ENCODE results near the gene KCNAB1.

The KCNAB1 gene

GRCh38 chr3:156455839-156456238 lies 335.5 kb downstream of the KCNAB1 start:
- DNase-seq (ENCODE audit: low read depth): no peak

- no peak for DNase-seq (ENCODE audit: low read depth)
Observed at GRCh38 chr3:156456771-156457224, 336.4 kb downstream of the KCNAB1 start.

GRCh38 chr3:156459434-156459833 lies 339.1 kb downstream of the KCNAB1 start:
- DNase-seq (ENCODE audit: low read depth): no peak

GRCh38 chr3:156460206-156460611 lies 339.8 kb downstream of the KCNAB1 start:
- no peak for DNase-seq (ENCODE audit: low read depth)

- no peak for DNase-seq (ENCODE audit: low read depth)
Observed at GRCh38 chr3:156461889-156462288, 341.5 kb downstream of the KCNAB1 start.

GRCh38 chr3:156463123-156463522 lies 342.7 kb downstream of the KCNAB1 start:
- no peak for DNase-seq (ENCODE audit: low read depth)

- DNase-seq (ENCODE audit: low read depth): no peak
Observed at GRCh38 chr3:156465194-156465593, 344.8 kb downstream of the KCNAB1 start.

GRCh38 chr3:156469456-156469855 lies 349.1 kb downstream of the KCNAB1 start:
- no peak for DNase-seq (ENCODE audit: low read depth)

GRCh38 chr3:156471431-156471830 lies 351.1 kb downstream of the KCNAB1 start:
- no peak for DNase-seq (ENCODE audit: low read depth)

- no peak for DNase-seq (ENCODE audit: low read depth)
Observed at GRCh38 chr3:156472150-156472549, 351.8 kb downstream of the KCNAB1 start.

- no peak for DNase-seq (ENCODE audit: low read depth)
Observed at GRCh38 chr3:156472684-156473083, 352.3 kb downstream of the KCNAB1 start.

- no peak for DNase-seq (ENCODE audit: low read depth)
Observed at GRCh38 chr3:156473341-156473740, 353.0 kb downstream of the KCNAB1 start.

- DNase-seq (ENCODE audit: low read depth): no peak
Observed at GRCh38 chr3:156474560-156475389, 354.4 kb downstream of the KCNAB1 start.

GRCh38 chr3:156477323-156477722 lies 356.9 kb downstream of the KCNAB1 start:
- DNase-seq (ENCODE audit: low read depth): peak; percentile 63

- DNase-seq (ENCODE audit: low read depth): no peak
Observed at GRCh38 chr3:156478891-156479290, 358.5 kb downstream of the KCNAB1 start.

GRCh38 chr3:156479604-156480003 lies 359.2 kb downstream of the KCNAB1 start:
- no peak for DNase-seq (ENCODE audit: low read depth)

GRCh38 chr3:156480949-156481348 lies 360.6 kb downstream of the KCNAB1 start:
- DNase-seq (ENCODE audit: low read depth): no peak

- DNase-seq (ENCODE audit: low read depth): no peak
Observed at GRCh38 chr3:156483002-156483401, 362.6 kb downstream of the KCNAB1 start.

- DNase-seq (ENCODE audit: low read depth): peak; percentile 86
Observed at GRCh38 chr3:156483426-156483825, 363.0 kb downstream of the KCNAB1 start.

GRCh38 chr3:156483961-156484787 lies 363.8 kb downstream of the KCNAB1 start:
- DNase-seq (ENCODE audit: low read depth): peak; percentile 68

- peak; percentile 81 for DNase-seq (ENCODE audit: low read depth)
Observed at GRCh38 chr3:156488767-156489166, 368.4 kb downstream of the KCNAB1 start.

- peak; percentile 52 for DNase-seq (ENCODE audit: low read depth)
Observed at GRCh38 chr3:156489462-156489911, 369.1 kb downstream of the KCNAB1 start.

GRCh38 chr3:156491192-156491591 lies 370.8 kb downstream of the KCNAB1 start:
- DNase-seq (ENCODE audit: low read depth): no peak

Data from EH (cell line).